GM10266 (cell line): ENCODE results near the gene SPRR1B.
"Not testable (repeated sequence)": the region's sequence is repeated elsewhere in the genome, so short reads cannot be mapped to it uniquely, and the experiment has no call there.

Source experiments
- DNase-seq: peaks from one replicate; pipeline ENCODE4 v3.0.0; 2012; ENCODE audit errors: extremely low spot score
- CTCF ChIP-seq: IDR thresholded peaks from 2 replicates; pipeline ENCODE4 v1.5.1; 2012; ENCODE audit warnings: mild to moderate bottlenecking, low read depth; ENCODE audit not compliant: control insufficient read depth, insufficient read depth; ENCODE audit errors: missing control alignments

Gene SPRR1B

GRCh38 chr1:152996633-152997400, 34.2 kb upstream of the SPRR1B start:
- TF ChIP-seq CTCF: no peak
- DNase-seq: no peak

GRCh38 chr1:152997901-152998300, 33.1 kb upstream of the SPRR1B start:
- no peak for DNase-seq
- TF ChIP-seq CTCF: no peak

GRCh38 chr1:152998476-152998875, 32.5 kb upstream of the SPRR1B start:
- no peak for TF ChIP-seq CTCF
- no peak for DNase-seq

GRCh38 chr1:152999818-153000217, 31.2 kb upstream of the SPRR1B start:
- no peak for TF ChIP-seq CTCF
- no peak for DNase-seq

- DNase-seq: no peak
- no peak for TF ChIP-seq CTCF
Measured at GRCh38 chr1:153000294-153000693, 30.7 kb upstream of the SPRR1B start.

- no peak for DNase-seq
- TF ChIP-seq CTCF: no peak
Measured at GRCh38 chr1:153001382-153001781, 29.6 kb upstream of the SPRR1B start, which contains the start of gene SPRR3. Gene SPRR3 (plus strand): TSS chr1:153001749. CDS start chr1:153003021, 1,272 bp downstream.

- DNase-seq: not testable (repeated sequence)
Measured at GRCh38 chr1:153011235-153011758, 19.7 kb upstream of the SPRR1B start.

- DNase-seq: not testable (repeated sequence)
Measured at GRCh38 chr1:153021829-153022228, 9.2 kb upstream of the SPRR1B start.

- not testable (repeated sequence) for DNase-seq
Measured at GRCh38 chr1:153022340-153022739, 8.7 kb upstream of the SPRR1B start.
